B cell (primary cell): Measurements from ENCODE around the gene ADCY2. TPM values are rescaled to one million over a fixed set of nuclear protein-coding genes. Genes with fewer than 3 reads are reported as not detected.

Source experiments
- ATAC-seq: fragments of 200-7000 bp; cut with Tn5 transposase; one replicate; pipeline ENCODE4 v1.10.0; 2021; ENCODE audit warnings: low read depth, mild to moderate bottlenecking, moderate number of reproducible peaks, moderate library complexity
- CTCF ChIA-PET: fragments of 350-600 bp; sonication (Branson Sonifier 250); formaldehyde crosslinking; loops from one replicate; lab custom pipeline; 2021; ENCODE audit warnings: antibody characterized with exemption, inconsistent platforms; lab: Charles Lee
- POLR2A ChIA-PET: fragments of 350-600 bp; sonication (Branson Sonifier 250); formaldehyde crosslinking; loops from one replicate; lab custom pipeline; 2021; ENCODE audit warnings: antibody characterized with exemption; lab: Charles Lee
- DNase-seq: peaks from one replicate; pipeline ENCODE4 v3.0.0; 2013
- H2AFZ ChIP-seq: 2 replicates; pipeline ENCODE4 v1.6.1; 2012; ENCODE audit warnings: mild to moderate bottlenecking, low read depth, low read length; ENCODE audit not compliant: insufficient read depth, poor library complexity, severe bottlenecking
- H3K27ac ChIP-seq, 2 donors: 1 replicate in 1 of 2; 2 replicates in 1 of 2; pipeline ENCODE4 v1.5.1; 2012 to 2013; ENCODE audit warnings: low read length in 2 of 2, mild to moderate bottlenecking in 2 of 2, moderate library complexity in 1 of 2
- H3K27me3 ChIP-seq, 4 experiments: fragments of 200-600 bp in 1 of 4; sonication (generic) in 1 of 4; replicated peaks in 1 of 4; 1 replicate in 2 of 4; 2 replicates in 2 of 4; pipeline versions ENCODE4 v1.6.1 to v1.7.0; 2013 to 2016; ENCODE audit warnings: low read length in 3 of 4, mild to moderate bottlenecking in 2 of 4, mixed read lengths in 1 of 4, moderate library complexity in 1 of 4; ENCODE audit not compliant: insufficient read depth in 4 of 4, control insufficient read depth in 3 of 4; ENCODE audit errors: control extremely low read depth in 1 of 4
- H3K36me3 ChIP-seq, 2 experiments: replicated peaks in 1 of 2; 1 replicate in 1 of 2; 2 replicates in 1 of 2; pipeline versions ENCODE4 v1.6.1 to v1.7.1; 2013; ENCODE audit warnings: low read length in 1 of 2; ENCODE audit not compliant: insufficient read depth in 2 of 2, control insufficient read depth in 1 of 2; ENCODE audit errors: control extremely low read depth in 1 of 2, extremely low read depth in 1 of 2
- H3K4me1 ChIP-seq, 2 donors: fragments of 200-600 bp in 1 of 2; sonication (generic) in 1 of 2; 1 replicate in 1 of 2; 2 replicates in 1 of 2; pipeline versions ENCODE4 v1.5.1 to v1.6.1; 2013 to 2017; ENCODE audit warnings: low read length in 2 of 2; ENCODE audit not compliant: control insufficient read depth in 2 of 2, insufficient read depth in 2 of 2
- H3K4me2 ChIP-seq: replicated peaks from 2 replicates; pipeline ENCODE3; 2012; ENCODE audit warnings: mild to moderate bottlenecking, low read depth, low read length; ENCODE audit not compliant: poor library complexity, severe bottlenecking
- H3K4me3 ChIP-seq, 5 experiments: fragments of 200-600 bp in 1 of 5; sonication (generic) in 1 of 5; 1 replicate in 3 of 5; 2 replicates in 2 of 5; pipeline versions ENCODE4 v1.5.1 to v1.7.0; 2011 to 2016; ENCODE audit warnings: low read length in 4 of 5, mild to moderate bottlenecking in 4 of 5, low read depth in 2 of 5, control low read depth in 1 of 5, moderate library complexity in 1 of 5; ENCODE audit not compliant: insufficient read depth in 1 of 5; ENCODE audit errors: control extremely low read depth in 1 of 5, extremely low read depth in 1 of 5
- H3K79me2 ChIP-seq: fragments of 200-600 bp; sonication (generic); one replicate; pipeline ENCODE4 v1.6.0; 2016; ENCODE audit warnings: low read length; ENCODE audit not compliant: control insufficient read depth, insufficient read depth
- H3K9ac ChIP-seq: fragments of 200-600 bp; sonication (generic); 2 replicates; pipeline ENCODE4 v1.6.1; 2017; ENCODE audit warnings: mild to moderate bottlenecking, low read length, moderate library complexity
- H3K9me3 ChIP-seq, 3 donors: one replicate each; pipeline versions ENCODE4 v1.6.1 to v1.7.1; 2013; ENCODE audit warnings: low read length in 2 of 3; ENCODE audit not compliant: control insufficient read depth in 2 of 3, insufficient read depth in 1 of 3; ENCODE audit errors: control extremely low read depth in 1 of 3
- H4K20me1 ChIP-seq: 2 replicates; pipeline ENCODE4 v1.6.0; 2012; ENCODE audit warnings: mild to moderate bottlenecking, low read length; ENCODE audit not compliant: insufficient read depth, control insufficient read depth, poor library complexity, severe bottlenecking
- H3K27ac Mint-ChIP-seq: one replicate; pipeline ENCODE4 v1.8.0; 2021; ENCODE audit warnings: mixed read lengths
- H3K27me3 Mint-ChIP-seq: one replicate; pipeline ENCODE4 v1.8.0; 2021; ENCODE audit warnings: mixed read lengths
- H3K4me1 Mint-ChIP-seq: one replicate; pipeline ENCODE4 v1.8.0; 2021; ENCODE audit warnings: mixed read lengths
- H3K4me3 Mint-ChIP-seq: one replicate; pipeline ENCODE4 v1.8.0; 2021; ENCODE audit warnings: mixed read lengths
- H3K9me3 Mint-ChIP-seq: one replicate; pipeline ENCODE4 v1.8.0; 2022; ENCODE audit warnings: mixed read lengths; ENCODE audit not compliant: insufficient read depth
- CTCF ChIP-seq: fragments of 200-600 bp; IDR thresholded peaks from one replicate; pipeline ENCODE4 v1.8.0; 2022; ENCODE audit warnings: antibody characterized with exemption, mild to moderate bottlenecking
- EZH2 ChIP-seq: IDR thresholded peaks from 2 replicates; pipeline ENCODE4 v1.6.1; 2012; ENCODE audit warnings: borderline replicate concordance, low read depth, mild to moderate bottlenecking, moderate library complexity, low read length; ENCODE audit not compliant: insufficient read depth, poor library complexity, severe bottlenecking
- WGBS: methylation state at CpG from one replicate; pipeline ENCODE4 v1.1.5; 2013; ENCODE audit warnings: missing lambda C conversion rate; ENCODE audit not compliant: insufficient coverage; 5-methylcytosine and 5-hydroxymethylcytosine counted together
- intact Hi-C: fragments of 100-400 bp; cut with micrococcal nuclease; formaldehyde crosslinking; loops from one replicate; pipeline ENCODE4 v1.10.0; 2022
- polyA plus RNA-seq: library from polyadenylated mRNA; depleted of rRNA; stranded (reverse); fragments of >200 nt; gene quantifications from 2 replicates; pipeline ENCODE4 v1.2.3, GENCODE V29; 2012
- total RNA-seq, 2 donors: library from RNA; stranded (reverse); fragments of 120-200 nt in 1 of 2; gene quantifications; 1 replicate in 1 of 2; 2 replicates in 1 of 2; pipeline versions ENCODE4 v1.2.3 to v1.2.4, GENCODE V29; 2013 to 2022

ADCY2 gene
- total and polyA plus RNA-seq, 2 donors (not counting 1 experiment from before 2014, with no cell fraction given): not detected

- no peak for TF ChIP-seq CTCF
- TF ChIP-seq EZH2: no peak
- H3K4me1 Mint-ChIP-seq: peaks cover 20% of the 10 kb centered on the region
- ATAC-seq (no peak), DNase-seq (no peak)
- intact Hi-C loops: no loop called here
- Histone ChIP-seq H3K4me2 (no peak overlapping the region), H3K4me3 (no peak overlapping the region), H4K20me1 (peaks cover 9% of the 10 kb centered on the region), H3K9ac (no peak overlapping the region), H3K27ac (no peak overlapping the region), H3K27me3 (no peaks in the 10 kb centered on the region), H3K36me3 (peaks cover 6 to 47% of the 10 kb centered on the region in 2 experiments), H3K9me3 (no peaks in the 10 kb centered on the region), H3K4me1 (no peaks in the 10 kb centered on the region), H2AFZ (no peak overlapping the region), H3K79me2 (peaks cover 30% of the 10 kb centered on the region)
- no peak overlapping the region for H3K4me3 Mint-ChIP-seq
- no peaks in the 10 kb centered on the region for H3K27me3 Mint-ChIP-seq
- no peak overlapping the region for H3K27ac Mint-ChIP-seq
- WGBS: no CpG with 5 or more reads among the region's 3 CpGs
- POLR2A ChIA-PET: no interaction called here
- no peaks in the 10 kb centered on the region for H3K9me3 Mint-ChIP-seq
- CTCF ChIA-PET: no interaction called here
Observed at GRCh38 chr5:7876867-7877266, 480.9 kb downstream of the ADCY2 start.

GRCh38 chr5:7877851-7878250, 481.9 kb downstream of the ADCY2 start:
- Histone ChIP-seq H3K79me2 (peaks cover 22% of the 10 kb centered on the region), H3K9me3 (no peaks in the 10 kb centered on the region), H3K27ac (no peak overlapping the region), H3K4me1 (no peaks in the 10 kb centered on the region), H4K20me1 (peaks cover 13% of the 10 kb centered on the region), H3K27me3 (no peaks in the 10 kb centered on the region), H3K9ac (no peak overlapping the region), H3K4me2 (no peak overlapping the region), H3K36me3 (peaks cover 6 to 57% of the 10 kb centered on the region in 2 experiments), H3K4me3 (no peak overlapping the region), H2AFZ (no peak overlapping the region)
- ChIA-PET POLR2A (no interaction called here), CTCF (no interaction called here)
- Mint-ChIP-seq H3K9me3 (no peaks in the 10 kb centered on the region), H3K4me3 (no peak overlapping the region), H3K27me3 (no peaks in the 10 kb centered on the region), H3K27ac (no peak overlapping the region), H3K4me1 (peaks cover 12% of the 10 kb centered on the region)
- no peak for TF ChIP-seq EZH2
- TF ChIP-seq CTCF: no peak
- DNase-seq (no peak), ATAC-seq (no peak)
- intact Hi-C loops: no loop called here
- WGBS: 92% methylated on average over 5 of the region's 9 CpGs
